ENCODE results near the gene NCR2.
"Not testable (repeated sequence)": the region's sequence is repeated elsewhere in the genome, so short reads cannot be mapped to it uniquely, and the experiment has no call there.

Gene NCR2

GRCh38 chr6:41335296-41335695 lies at the start of gene NCR2:
NCR2 (plus strand) TSS chr6:41335608; CDS start chr6:41335877, 269 bp downstream.
- DNase-seq (ENCODE audit: low read depth in 1 of 2, low spot score in 1 of 2), result no peak

- no peak for DNase-seq (ENCODE audit: low read depth in 1 of 2, low spot score in 1 of 2)
Measured at GRCh38 chr6:41286544-41287346, 48.7 kb upstream of the NCR2 start, which contains the start of gene TREM1. TREM1 (minus strand) TSS chr6:41286682; CDS start chr6:41286655, 27 bp downstream.

GRCh38 chr6:41288030-41288753 lies 47.2 kb upstream of the NCR2 start:
- no peak for DNase-seq (ENCODE audit: low read depth in 1 of 2, low spot score in 1 of 2)

- DNase-seq (ENCODE audit: low read depth in 1 of 2, low spot score in 1 of 2), result no peak
Measured at GRCh38 chr6:41288754-41289129, 46.7 kb upstream of the NCR2 start.

- DNase-seq (ENCODE audit: low read depth in 1 of 2, low spot score in 1 of 2), result no peak
Measured at GRCh38 chr6:41289815-41290214, 45.6 kb upstream of the NCR2 start.

- no peak for DNase-seq (ENCODE audit: low read depth in 1 of 2, low spot score in 1 of 2)
Measured at GRCh38 chr6:41291717-41292116, 43.7 kb upstream of the NCR2 start.

GRCh38 chr6:41294214-41294872 lies 41.1 kb upstream of the NCR2 start:
- no peak for DNase-seq (ENCODE audit: low read depth in 1 of 2, low spot score in 1 of 2)

GRCh38 chr6:41297248-41297647 lies 38.2 kb upstream of the NCR2 start:
- not testable (repeated sequence) for DNase-seq (ENCODE audit: low read depth in 1 of 2, low spot score in 1 of 2)

- DNase-seq (ENCODE audit: low read depth in 1 of 2, low spot score in 1 of 2), result no peak
Measured at GRCh38 chr6:41298785-41299502, 36.5 kb upstream of the NCR2 start.

GRCh38 chr6:41302638-41303037 lies 32.8 kb upstream of the NCR2 start:
- DNase-seq (ENCODE audit: low read depth in 1 of 2, low spot score in 1 of 2), result no peak

- peak in 1 of 2 donors; percentile 38 for DNase-seq (ENCODE audit: low read depth in 1 of 2, low spot score in 1 of 2)
Measured at GRCh38 chr6:41306187-41306854, 29.1 kb upstream of the NCR2 start.

GRCh38 chr6:41315203-41315602 lies 20.2 kb upstream of the NCR2 start:
- no peak for DNase-seq (ENCODE audit: low read depth in 1 of 2, low spot score in 1 of 2)

- DNase-seq (ENCODE audit: low read depth in 1 of 2, low spot score in 1 of 2), result no peak
Measured at GRCh38 chr6:41315943-41316620, 19.3 kb upstream of the NCR2 start.

- DNase-seq (ENCODE audit: low read depth in 1 of 2, low spot score in 1 of 2), result no peak
Measured at GRCh38 chr6:41318261-41318653, 17.2 kb upstream of the NCR2 start.

- peak; percentile 68 to 80 for DNase-seq (ENCODE audit: low read depth in 1 of 2, low spot score in 1 of 2)
Measured at GRCh38 chr6:41318654-41319565, 16.5 kb upstream of the NCR2 start.

- no peak for DNase-seq (ENCODE audit: low read depth in 1 of 2, low spot score in 1 of 2)
Measured at GRCh38 chr6:41321183-41321582, 14.2 kb upstream of the NCR2 start.

GRCh38 chr6:41325446-41326066 lies 9.9 kb upstream of the NCR2 start:
- no peak for DNase-seq (ENCODE audit: low read depth in 1 of 2, low spot score in 1 of 2)

GRCh38 chr6:41326092-41326491 lies 9.3 kb upstream of the NCR2 start:
- DNase-seq (ENCODE audit: low read depth in 1 of 2, low spot score in 1 of 2), result no peak

GRCh38 chr6:41327177-41327576 lies 8.2 kb upstream of the NCR2 start:
- no peak for DNase-seq (ENCODE audit: low read depth in 1 of 2, low spot score in 1 of 2)

Measured in activated CD4-positive, alpha-beta T cell treated with anti-CD3 and anti-CD28 coated beads, Interleukin-2, amount 50 U/mL, for 24 hours (primary cell).